ENCODE results near the gene METTL2A.
"Not testable (repeated sequence)": the region's sequence is repeated elsewhere in the genome, so short reads cannot be mapped to it uniquely, and the experiment has no call there.

DNA sequence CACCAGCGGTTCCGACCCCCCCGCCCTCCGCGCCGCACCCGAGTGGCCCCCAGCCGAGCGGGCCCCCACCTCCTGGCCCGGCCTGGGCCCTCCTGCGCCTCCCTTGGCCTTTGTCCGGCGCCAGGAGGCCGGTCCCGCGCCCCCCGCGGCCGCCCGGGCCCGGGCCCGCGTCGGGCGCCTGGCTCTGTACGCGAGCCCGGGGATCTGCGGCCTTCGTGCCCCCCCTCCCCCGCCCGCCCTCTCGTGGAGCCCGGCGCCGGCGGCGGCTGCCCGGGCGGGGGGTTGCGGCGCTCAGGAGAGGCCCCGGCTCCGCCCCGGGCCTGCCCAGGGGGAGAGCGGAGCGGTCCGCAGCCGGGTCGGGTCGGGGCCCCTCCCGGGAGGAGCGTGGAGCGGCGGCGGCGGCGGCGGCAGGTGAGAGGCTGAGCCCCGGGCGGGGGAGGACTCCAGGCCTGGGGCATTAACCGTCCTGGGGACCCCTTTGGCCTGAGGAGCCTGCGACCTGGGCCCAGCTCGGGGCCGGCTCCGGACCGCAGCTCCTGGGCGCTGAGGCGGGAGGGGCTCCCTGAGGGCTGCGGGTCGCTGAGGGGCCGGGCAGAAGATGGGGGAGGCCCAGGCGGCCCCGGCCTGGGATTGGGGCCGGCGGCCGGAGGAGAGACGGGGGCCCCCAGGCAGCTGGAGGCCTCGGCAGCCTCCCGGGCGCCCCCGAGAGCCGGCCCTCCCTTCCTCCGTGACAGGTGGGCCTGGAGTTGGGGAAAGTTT lies 55.4 kb downstream of the METTL2A start:
- TF ChIP-seq, protein P1, sequence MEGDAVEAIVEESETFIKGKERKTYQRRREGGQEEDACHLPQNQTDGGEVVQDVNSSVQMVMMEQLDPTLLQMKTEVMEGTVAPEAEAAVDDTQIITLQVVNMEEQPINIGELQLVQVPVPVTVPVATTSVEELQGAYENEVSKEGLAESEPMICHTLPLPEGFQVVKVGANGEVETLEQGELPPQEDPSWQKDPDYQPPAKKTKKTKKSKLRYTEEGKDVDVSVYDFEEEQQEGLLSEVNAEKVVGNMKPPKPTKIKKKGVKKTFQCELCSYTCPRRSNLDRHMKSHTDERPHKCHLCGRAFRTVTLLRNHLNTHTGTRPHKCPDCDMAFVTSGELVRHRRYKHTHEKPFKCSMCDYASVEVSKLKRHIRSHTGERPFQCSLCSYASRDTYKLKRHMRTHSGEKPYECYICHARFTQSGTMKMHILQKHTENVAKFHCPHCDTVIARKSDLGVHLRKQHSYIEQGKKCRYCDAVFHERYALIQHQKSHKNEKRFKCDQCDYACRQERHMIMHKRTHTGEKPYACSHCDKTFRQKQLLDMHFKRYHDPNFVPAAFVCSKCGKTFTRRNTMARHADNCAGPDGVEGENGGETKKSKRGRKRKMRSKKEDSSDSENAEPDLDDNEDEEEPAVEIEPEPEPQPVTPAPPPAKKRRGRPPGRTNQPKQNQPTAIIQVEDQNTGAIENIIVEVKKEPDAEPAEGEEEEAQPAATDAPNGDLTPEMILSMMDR (IDR thresholded peaks at IDR 0.05) = not testable (repeated sequence)
- TF ChIP-seq POLR2A (IDR thresholded peaks at IDR 0.05) = not testable (repeated sequence)
